Thyroid gland (tissue), 4 donors: Measurements from ENCODE around the gene SRRM2. TPM values are rescaled to one million over a fixed set of nuclear protein-coding genes. Genes with fewer than 3 reads are reported as not detected.

ENCODE experiments used
- DNase-seq, 2 donors: peaks; one replicate each; pipeline ENCODE4 v3.0.0-alpha.2; 2019
- H3K27ac ChIP-seq, 3 donors: fragments of 200-600 bp; sonication (generic); 1 replicate in 2 of 3; 2 replicates in 1 of 3; pipeline ENCODE4 v1.5.1; 2016 to 2019; ENCODE audit warnings: mild to moderate bottlenecking in 1 of 3, moderate library complexity in 1 of 3
- H3K27me3 ChIP-seq: fragments of 200-600 bp; sonication (generic); one replicate; pipeline ENCODE4 v1.5.1; 2019
- H3K36me3 ChIP-seq, 2 donors: fragments of 200-600 bp; sonication (generic); one replicate each; pipeline ENCODE4 v1.5.1; 2016 to 2019
- H3K4me1 ChIP-seq, 2 donors: fragments of 200-600 bp; sonication (generic); one replicate each; pipeline ENCODE4 v1.5.1; 2017 to 2019
- H3K4me3 ChIP-seq, 3 donors: fragments of 200-600 bp; sonication (generic); replicated peaks in 1 of 3; 1 replicate in 2 of 3; 2 replicates in 1 of 3; pipeline ENCODE4 v1.5.1; 2016; ENCODE audit warnings: mild to moderate bottlenecking in 1 of 3
- H3K9me3 ChIP-seq: fragments of 200-600 bp; sonication (generic); one replicate; pipeline ENCODE4 v1.5.1; 2017
- CTCF ChIP-seq, 6 experiments: fragments of 200-600 bp in 3 of 6; fragments of 450-650 bp in 3 of 6; sonication (generic) in 3 of 6; IDR thresholded peaks; one replicate each; pipeline ENCODE4 v1.5.1; 2016 to 2019; ENCODE audit warnings: antibody characterized with exemption in 6 of 6, mild to moderate bottlenecking in 2 of 6, inconsistent platforms in 1 of 6, moderate library complexity in 1 of 6
- POLR2A ChIP-seq, 2 donors: fragments of 450-650 bp; IDR thresholded peaks; one replicate each; pipeline ENCODE4 v1.6.1; 2017; ENCODE audit warnings: antibody characterized with exemption in 2 of 2, mild to moderate bottlenecking in 2 of 2, moderate library complexity in 1 of 2
- WGBS, 2 donors: methylation state at CpG; one replicate each; pipeline ENCODE4 v1.1.5; 2017; 5-methylcytosine and 5-hydroxymethylcytosine counted together
- intact Hi-C: fragments of 100-400 bp; cut with DNase I; formaldehyde crosslinking; loops from one replicate; pipeline ENCODE4 v1.15.1; 2023
- total RNA-seq, 4 donors: library from RNA; depleted of rRNA; stranded (reverse); fragments of >200 nt; gene quantifications; one replicate each; pipeline ENCODE4 v1.2.3, GENCODE V29; 2016

Gene SRRM2
- total RNA-seq, 4 donors from 2014 or later, result 262 to 378 (median 312) TPM

- TF ChIP-seq CTCF (IDR thresholded peaks at IDR 0.05) (no peak), POLR2A (IDR thresholded peaks at IDR 0.05) (no peak)
- H3K9me3 ChIP-seq, result no peaks in the 10 kb centered on the region
- H3K4me3 ChIP-seq, result no peak overlapping the region
- no peak for DNase-seq
- H3K4me1 ChIP-seq, result no peaks in the 10 kb centered on the region
- 74 to 87% methylated on average over 18 to 21 of the region's 21 CpGs for WGBS, 2 donors
- H3K27ac ChIP-seq, result no peak overlapping the region
- intact Hi-C loops, result no loop called here
- no peaks in the 10 kb centered on the region for H3K36me3 ChIP-seq
- no peaks in the 10 kb centered on the region for H3K27me3 ChIP-seq
These were observed 46.9 kb downstream of the SRRM2 start for GRCh38 chr16:2799205-2799858.

GRCh38 chr16:2799859-2800226 lies 47.4 kb downstream of the SRRM2 start:
- no peaks in the 10 kb centered on the region for H3K9me3 ChIP-seq
- DNase-seq, result no peak
- intact Hi-C loops, result no loop called here
- no peaks in the 10 kb centered on the region for H3K4me1 ChIP-seq
- 50 to 80% methylated on average over 1 of the region's 1 CpG for WGBS, 2 donors
- TF ChIP-seq CTCF (IDR thresholded peaks at IDR 0.05), result no peak
- H3K4me3 ChIP-seq, result no peak overlapping the region
- no peaks in the 10 kb centered on the region for H3K27me3 ChIP-seq
- no peak overlapping the region for H3K27ac ChIP-seq
- no peaks in the 10 kb centered on the region for H3K36me3 ChIP-seq

- Histone ChIP-seq H3K27me3 (no peaks in the 10 kb centered on the region), H3K36me3 (no peaks in the 10 kb centered on the region), H3K27ac (no peak overlapping the region), H3K4me1 (no peaks in the 10 kb centered on the region), H3K9me3 (no peaks in the 10 kb centered on the region), H3K4me3 (no peak overlapping the region)
- no peak for DNase-seq
- WGBS, 2 donors, result 77 to 90% methylated on average over 3 of the region's 3 CpGs
- no peak for TF ChIP-seq CTCF (IDR thresholded peaks at IDR 0.05)
- no peak for TF ChIP-seq POLR2A (IDR thresholded peaks at IDR 0.05)
- intact Hi-C loops, result no loop called here
These were observed 51.2 kb downstream of the SRRM2 start for GRCh38 chr16:2803545-2804195.

GRCh38 chr16:2804728-2805127 lies 52.3 kb downstream of the SRRM2 start:
- 86 to 87% methylated on average over 4 of the region's 4 CpGs for WGBS, 2 donors
- intact Hi-C loops, result no loop called here
- Histone ChIP-seq H3K9me3 (no peaks in the 10 kb centered on the region), H3K36me3 (no peaks in the 10 kb centered on the region), H3K27ac (no peak overlapping the region), H3K4me3 (no peak overlapping the region), H3K4me1 (no peaks in the 10 kb centered on the region), H3K27me3 (no peaks in the 10 kb centered on the region)
- no peak for TF ChIP-seq POLR2A (IDR thresholded peaks at IDR 0.05)
- no peak for TF ChIP-seq CTCF (IDR thresholded peaks at IDR 0.05)
- no peak for DNase-seq

GRCh38 chr16:2806286-2806685 lies 53.8 kb downstream of the SRRM2 start:
- no peaks in the 10 kb centered on the region for H3K27me3 ChIP-seq
- 69 to 79% methylated on average over 3 to 4 of the region's 5 CpGs for WGBS, 2 donors

More at GRCh38 chr16:2806286-2806685, 53.8 kb downstream of the SRRM2 start:
- intact Hi-C loops, result no loop called here
- H3K27ac ChIP-seq, result no peak overlapping the region
- no peaks in the 10 kb centered on the region for H3K4me1 ChIP-seq
- H3K9me3 ChIP-seq, result no peaks in the 10 kb centered on the region
- H3K36me3 ChIP-seq, result no peaks in the 10 kb centered on the region
- TF ChIP-seq CTCF (IDR thresholded peaks at IDR 0.05) (no peak), POLR2A (IDR thresholded peaks at IDR 0.05) (no peak)
- DNase-seq, result no peak
- no peak overlapping the region for H3K4me3 ChIP-seq
